ACC112 (cell line): Measurements from ENCODE around the gene LRRC61.

Source experiments
- H2AFZ ChIP-seq: fragments of 200-600 bp; sonication (generic); one replicate; pipeline ENCODE4 v1.6.0; 2017; ENCODE audit warnings: antibody characterized with exemption, low read length; ENCODE audit not compliant: unreplicated experiment
- H3K27ac ChIP-seq: fragments of 200-600 bp; sonication (generic); 2 replicates; pipeline ENCODE4 v1.5.1; 2014; ENCODE audit warnings: low read depth, mild to moderate bottlenecking, antibody characterized with exemption, low read length, moderate library complexity
- H3K27me3 ChIP-seq: fragments of 200-600 bp; sonication (generic); 2 replicates; pipeline ENCODE4 v1.6.1; 2014; ENCODE audit warnings: mild to moderate bottlenecking, antibody characterized with exemption, low read length, moderate library complexity, mixed read lengths; ENCODE audit not compliant: insufficient read depth
- H3K36me3 ChIP-seq: fragments of 200-600 bp; sonication (generic); 2 replicates; pipeline ENCODE4 v1.6.1; 2016; ENCODE audit warnings: mild to moderate bottlenecking, antibody characterized with exemption, low read length, moderate library complexity, mixed read lengths; ENCODE audit not compliant: insufficient read depth
- H3K4me1 ChIP-seq: fragments of 200-600 bp; sonication (generic); one replicate; pipeline ENCODE4 v1.6.1; 2016; ENCODE audit warnings: low read length, mixed read lengths; ENCODE audit not compliant: insufficient read depth, unreplicated experiment, control insufficient read depth
- H3K4me3 ChIP-seq: fragments of 200-600 bp; sonication (generic); 2 replicates; pipeline ENCODE4 v1.5.1; 2014; ENCODE audit warnings: mild to moderate bottlenecking, low read depth, low read length
- H3K79me2 ChIP-seq: fragments of 200-600 bp; sonication (generic); one replicate; pipeline ENCODE4 v1.6.0; 2016; ENCODE audit warnings: low read length; ENCODE audit not compliant: control insufficient read depth, unreplicated experiment, insufficient read depth

LRRC61 gene

GRCh38 chr7:150332852-150333635, 9.9 kb downstream of the LRRC61 start:
- Histone ChIP-seq H3K79me2 (no peaks in the 10 kb centered on the region), H3K4me1 (no peaks in the 10 kb centered on the region), H3K36me3 (no peaks in the 10 kb centered on the region), H3K4me3 (no peak overlapping the region), H2AFZ (no peak overlapping the region), H3K27ac (no peak overlapping the region), H3K27me3 (no peaks in the 10 kb centered on the region; the same call in 1 of the 2 replicates)

DNA sequence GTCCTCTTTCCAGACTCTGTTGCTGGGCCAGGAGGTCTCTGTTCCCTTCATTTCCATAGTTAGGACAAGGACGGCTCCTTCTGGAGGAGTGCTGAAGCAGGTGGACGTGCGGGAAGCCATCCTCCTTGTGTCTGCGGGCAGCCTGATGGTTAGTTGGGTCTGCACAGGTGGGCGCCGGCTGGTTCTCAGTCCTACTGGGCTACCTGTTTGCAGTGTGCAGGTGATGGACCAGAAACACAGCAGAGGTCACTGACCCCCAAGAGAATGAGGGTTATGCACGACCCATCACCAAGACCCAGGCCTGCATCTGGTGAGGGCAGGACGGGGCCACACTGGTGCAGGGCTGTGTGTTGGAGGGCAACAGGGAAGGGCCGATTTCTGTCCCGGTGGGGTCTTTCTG, 10.5 kb downstream of the LRRC61 start:
- Histone ChIP-seq H3K27me3 (no peaks in the 10 kb centered on the region; the same call in 1 of the 2 replicates), H2AFZ (no peak overlapping the region), H3K36me3 (no peaks in the 10 kb centered on the region), H3K27ac (no peak overlapping the region), H3K4me3 (no peak overlapping the region), H3K79me2 (no peaks in the 10 kb centered on the region), H3K4me1 (no peaks in the 10 kb centered on the region)

DNA sequence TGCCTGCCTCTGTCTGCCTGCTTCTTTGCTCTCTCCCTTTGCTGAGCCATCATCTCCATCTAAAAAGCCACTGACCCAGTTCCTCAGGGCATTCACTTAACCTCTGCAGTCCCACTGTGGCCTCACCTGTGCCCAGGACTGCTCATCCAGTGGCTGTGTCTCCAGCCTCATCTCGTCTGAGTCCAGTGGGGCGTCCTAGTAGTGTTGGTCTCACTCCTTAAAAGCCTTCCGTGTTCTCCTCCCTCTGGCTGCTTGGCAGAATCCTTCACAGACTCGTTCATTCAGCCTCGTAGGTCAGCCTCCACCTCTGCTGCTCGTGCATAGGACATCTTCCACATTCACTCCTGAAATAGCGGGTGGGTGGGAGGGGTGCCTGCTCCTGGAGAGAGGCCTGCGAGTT, 11.0 kb downstream of the LRRC61 start:
- Histone ChIP-seq H3K27ac (no peak overlapping the region), H3K36me3 (no peaks in the 10 kb centered on the region), H2AFZ (no peak overlapping the region), H3K79me2 (no peaks in the 10 kb centered on the region), H3K4me1 (no peaks in the 10 kb centered on the region), H3K4me3 (no peak overlapping the region), H3K27me3 (peaks cover 4% of the 10 kb centered on the region)

DNA sequence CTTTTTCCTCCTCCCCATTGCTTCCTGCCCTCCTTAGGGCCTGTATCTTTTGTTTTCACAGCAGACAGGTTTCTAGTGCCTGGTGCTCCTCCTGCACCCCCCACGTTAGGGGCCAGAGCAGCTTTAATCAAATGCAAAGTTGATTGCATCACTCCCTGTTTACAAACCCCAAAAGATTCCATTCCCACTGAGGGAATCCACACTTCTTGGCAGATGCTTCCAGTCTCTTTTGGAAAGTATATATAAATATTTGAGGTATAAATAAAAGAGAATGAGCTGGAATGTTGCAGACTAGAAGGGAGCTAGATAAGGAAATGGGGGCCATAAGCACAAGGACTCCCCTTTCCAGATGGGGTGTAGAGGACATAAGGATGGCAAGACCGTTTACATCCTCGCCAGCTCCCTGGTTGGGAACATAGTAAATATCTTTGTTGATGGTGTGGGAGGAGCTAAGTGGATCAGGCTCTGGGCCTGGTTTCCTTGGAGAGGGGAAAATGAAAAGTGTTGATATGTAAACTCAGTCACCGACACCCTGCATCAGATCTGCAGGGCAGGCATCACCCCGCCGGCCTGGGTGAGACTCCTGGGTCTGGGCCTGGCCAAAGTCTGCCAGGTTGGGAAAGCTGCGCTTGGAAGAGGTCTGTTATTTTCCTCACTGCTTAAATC, 12.1 kb downstream of the LRRC61 start:
- H3K27ac ChIP-seq: no peak overlapping the region
- peaks cover 15% of the 10 kb centered on the region for H3K27me3 ChIP-seq
- H3K4me1 ChIP-seq: no peaks in the 10 kb centered on the region
- H3K36me3 ChIP-seq: no peaks in the 10 kb centered on the region
- H3K79me2 ChIP-seq: no peaks in the 10 kb centered on the region
- no peak overlapping the region for H3K4me3 ChIP-seq
- no peak overlapping the region for H2AFZ ChIP-seq

DNA sequence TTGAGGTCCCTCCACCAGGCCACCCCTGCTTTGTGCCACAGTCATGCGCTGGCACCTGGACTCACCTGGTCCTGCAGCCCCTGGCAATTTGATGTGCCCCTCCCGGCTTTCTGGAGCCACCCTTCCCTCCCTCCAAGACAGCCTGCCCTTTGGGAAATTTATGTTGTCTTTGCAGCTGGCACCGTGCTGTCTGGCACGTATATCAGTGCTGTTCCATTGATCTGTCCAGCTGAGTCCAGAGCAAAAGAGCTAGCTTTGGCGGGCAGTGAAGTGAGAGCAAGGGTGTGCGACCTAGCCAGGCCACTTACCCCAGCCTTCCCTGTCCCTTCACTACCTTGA, 12.6 kb downstream of the LRRC61 start:
- Histone ChIP-seq H3K4me1 (no peaks in the 10 kb centered on the region), H3K36me3 (no peaks in the 10 kb centered on the region), H2AFZ (no peak overlapping the region), H3K79me2 (no peaks in the 10 kb centered on the region), H3K27me3 (peaks cover 20% of the 10 kb centered on the region), H3K27ac (no peak overlapping the region), H3K4me3 (no peak overlapping the region)

DNA sequence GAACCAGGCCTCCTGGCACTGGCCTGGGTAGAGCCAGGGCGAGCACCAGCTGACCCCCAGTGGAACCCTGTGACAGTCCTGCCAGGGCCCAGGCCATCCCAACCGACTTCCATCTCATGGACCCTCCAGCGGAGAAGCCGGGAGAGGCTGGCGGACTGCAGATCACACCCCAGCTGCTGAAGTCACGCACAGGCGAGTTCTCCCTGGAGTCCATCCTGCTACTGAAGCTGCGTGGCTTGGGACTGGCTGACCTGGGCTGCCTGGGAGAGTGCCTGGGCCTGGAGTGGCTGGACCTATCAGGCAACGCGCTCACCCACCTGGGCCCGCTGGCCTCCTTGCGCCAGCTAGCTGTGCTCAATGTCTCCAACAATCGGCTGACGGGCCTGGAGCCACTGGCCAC, 13.6 kb downstream of the LRRC61 start:
- H2AFZ ChIP-seq: no peak overlapping the region
- H3K79me2 ChIP-seq: no peaks in the 10 kb centered on the region
- peaks cover 30% of the 10 kb centered on the region for H3K27me3 ChIP-seq
- no peak overlapping the region for H3K27ac ChIP-seq
- H3K36me3 ChIP-seq: no peaks in the 10 kb centered on the region
- no peaks in the 10 kb centered on the region for H3K4me1 ChIP-seq
- H3K4me3 ChIP-seq: no peak overlapping the region

- no peak overlapping the region for H3K4me3 ChIP-seq
- H3K4me1 ChIP-seq: no peaks in the 10 kb centered on the region
- H3K27ac ChIP-seq: no peak overlapping the region
- no peak overlapping the region for H2AFZ ChIP-seq
- H3K36me3 ChIP-seq: no peaks in the 10 kb centered on the region
- H3K27me3 ChIP-seq: peaks cover 34% of the 10 kb centered on the region
- no peaks in the 10 kb centered on the region for H3K79me2 ChIP-seq
Observed at GRCh38 chr7:150337179-150337578, 14.0 kb downstream of the LRRC61 start.

- Histone ChIP-seq H3K4me3 (no peak overlapping the region), H3K36me3 (no peaks in the 10 kb centered on the region), H3K4me1 (no peaks in the 10 kb centered on the region), H3K27ac (no peak overlapping the region), H3K27me3 (peaks cover 39% of the 10 kb centered on the region), H3K79me2 (no peaks in the 10 kb centered on the region), H2AFZ (no peak overlapping the region)
Observed at GRCh38 chr7:150337659-150338081, 14.5 kb downstream of the LRRC61 start.

DNA sequence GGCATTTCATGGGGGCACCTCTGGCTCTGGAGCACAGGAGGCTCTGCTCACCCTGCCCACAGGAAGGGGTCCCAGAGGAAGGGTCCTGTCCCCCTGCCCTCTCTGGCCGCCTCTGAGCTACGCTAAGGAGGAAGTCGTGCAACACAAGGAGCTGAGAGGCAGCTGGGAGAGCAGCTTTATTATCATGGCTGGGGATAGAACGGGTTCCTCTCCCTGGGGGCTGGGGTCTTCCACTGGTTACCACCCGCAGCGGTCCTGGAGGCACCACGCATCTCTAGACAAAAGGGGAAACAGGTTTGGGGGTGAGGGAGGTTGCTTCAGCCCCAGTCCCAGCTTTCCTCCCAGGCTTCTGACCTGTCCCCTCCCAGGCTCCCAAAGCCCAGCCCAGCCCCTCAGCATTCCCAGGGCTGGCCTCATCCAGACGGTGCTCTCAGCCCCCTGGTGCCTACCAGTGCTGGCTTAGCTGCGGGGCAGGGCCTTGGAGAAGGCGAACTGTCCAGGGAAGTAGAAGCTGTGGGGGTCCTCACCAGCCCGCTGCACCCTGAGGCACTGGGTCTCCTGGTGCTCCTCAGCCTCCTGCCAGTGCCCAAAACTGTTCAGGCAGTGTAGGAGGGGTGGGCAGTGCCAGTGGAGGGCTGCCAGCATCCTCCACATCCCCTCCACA, 15.1 kb downstream of the LRRC61 start:
- Histone ChIP-seq H3K4me1 (no peaks in the 10 kb centered on the region), H3K79me2 (no peaks in the 10 kb centered on the region), H3K27ac (no peak overlapping the region), H3K4me3 (no peak overlapping the region), H2AFZ (no peak overlapping the region), H3K36me3 (no peaks in the 10 kb centered on the region), H3K27me3 (peaks cover 45% of the 10 kb centered on the region)

- Histone ChIP-seq H3K4me3 (no peak overlapping the region), H3K4me1 (no peaks in the 10 kb centered on the region)
Observed at GRCh38 chr7:150339409-150339809, 16.3 kb downstream of the LRRC61 start.

More at GRCh38 chr7:150339409-150339809, 16.3 kb downstream of the LRRC61 start:
- no peak overlapping the region for H2AFZ ChIP-seq
- H3K27me3 ChIP-seq: peaks cover 54% of the 10 kb centered on the region
- no peak overlapping the region for H3K27ac ChIP-seq
- no peaks in the 10 kb centered on the region for H3K79me2 ChIP-seq
- H3K36me3 ChIP-seq: no peaks in the 10 kb centered on the region
